ENCODE measurements around the gene GDAP1L1.

GDAP1L1 gene

DNA sequence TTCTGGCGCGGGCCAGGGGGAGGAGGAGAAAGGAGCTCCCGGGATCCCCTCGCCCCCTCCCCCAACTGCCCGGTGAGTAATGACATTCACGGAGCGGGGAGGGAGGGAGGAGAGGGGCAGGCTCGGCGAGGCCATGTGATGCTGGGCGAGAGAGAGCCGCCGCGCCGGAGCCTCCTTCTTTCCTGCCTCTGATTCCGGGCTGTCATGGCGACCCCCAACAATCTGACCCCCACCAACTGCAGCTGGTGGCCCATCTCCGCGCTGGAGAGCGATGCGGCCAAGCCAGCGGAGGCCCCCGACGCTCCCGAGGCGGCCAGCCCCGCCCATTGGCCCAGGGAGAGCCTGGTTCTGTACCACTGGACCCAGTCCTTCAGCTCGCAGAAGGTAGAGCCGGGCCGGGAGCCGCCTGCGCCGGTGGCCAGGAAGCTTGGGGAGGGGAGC is at the start of gene GDAP1L1:
TSS of gene GDAP1L1 (plus strand) at position 178 of the 441 bp plus-strand sequence. CDS start at position 205, 27 bp downstream.
- no peak for DNase-seq (ENCODE audit: low spot score)

DNA sequence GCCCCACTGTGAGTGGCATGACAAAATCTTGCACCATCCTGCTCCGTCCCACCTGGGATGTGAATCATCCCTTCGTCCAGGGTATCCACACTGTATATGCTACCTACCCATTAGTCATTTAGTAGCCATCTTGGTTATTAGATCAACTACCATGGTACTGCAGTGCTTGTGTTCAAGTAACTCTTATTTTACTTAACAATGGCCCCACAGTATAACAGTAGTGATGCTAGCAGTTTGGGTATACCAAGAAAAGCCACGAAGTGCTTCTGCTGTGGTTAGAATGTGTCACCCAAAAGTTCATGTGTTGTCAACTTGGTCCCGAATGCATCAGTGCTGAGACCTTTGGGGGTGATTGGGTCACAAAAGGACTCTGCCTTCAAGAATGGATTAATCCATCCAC is 48.2 kb upstream of the GDAP1L1 start:
- no peak for DNase-seq (ENCODE audit: low spot score)

DNA sequence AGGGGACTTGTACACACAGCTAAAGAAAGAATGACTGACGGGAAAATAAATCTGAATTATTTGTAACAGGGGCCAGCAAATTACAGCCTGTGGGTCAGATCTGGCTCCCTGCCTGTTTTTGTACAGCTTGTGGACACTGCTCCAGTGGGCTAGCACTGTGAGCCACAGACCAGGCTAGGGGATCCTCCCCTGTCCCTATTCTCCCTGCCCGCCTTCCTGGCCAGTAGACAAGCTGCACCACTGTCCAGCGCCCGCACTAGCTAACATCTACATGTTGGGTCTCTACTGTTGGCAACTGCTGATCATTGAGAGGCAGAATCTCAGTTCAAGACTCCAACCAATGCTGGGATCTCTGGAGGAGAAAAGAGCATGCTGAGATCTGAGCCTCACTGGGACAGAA is 47.2 kb upstream of the GDAP1L1 start:
- no peak for DNase-seq (ENCODE audit: low spot score)

DNA sequence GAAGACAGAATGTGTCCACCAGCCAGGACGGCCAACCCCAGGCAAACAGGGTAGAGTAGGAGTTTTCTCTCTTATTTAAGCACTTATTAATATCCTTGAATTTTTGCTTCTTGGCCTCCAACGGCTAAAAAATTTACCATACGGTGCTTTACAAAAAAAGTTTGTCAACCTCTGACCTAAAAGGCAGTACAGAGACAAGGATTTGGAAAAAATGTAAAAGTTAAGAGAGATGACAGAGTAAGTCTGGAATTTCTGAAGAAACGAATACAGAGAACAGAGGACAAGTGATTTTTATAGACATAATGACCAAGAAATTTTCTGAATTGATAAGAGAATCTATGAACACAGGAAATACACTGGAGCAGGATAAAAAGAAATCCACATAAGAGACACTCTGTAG is 46.7 kb upstream of the GDAP1L1 start:
- no peak for DNase-seq (ENCODE audit: low spot score)

DNA sequence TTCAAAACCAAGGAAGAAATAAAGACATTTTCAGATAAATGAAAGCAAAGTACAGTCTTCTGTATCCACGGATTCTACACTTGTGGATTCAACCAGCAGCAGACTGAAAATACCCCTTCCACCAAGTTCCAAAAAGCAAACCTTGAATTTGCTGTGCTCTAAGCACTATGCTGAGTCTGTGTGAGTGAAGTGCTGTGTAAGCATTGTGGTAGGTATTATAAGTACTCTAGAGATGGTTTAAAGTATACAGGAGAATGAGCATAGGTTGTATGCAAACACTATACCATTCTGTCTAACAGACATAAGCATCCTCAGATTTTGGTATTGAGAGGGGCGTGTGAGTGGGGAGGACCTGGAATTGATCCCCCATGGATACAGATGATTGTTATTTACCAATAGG is 46.1 kb upstream of the GDAP1L1 start:
- DNase-seq (ENCODE audit: low spot score), result no peak

DNA sequence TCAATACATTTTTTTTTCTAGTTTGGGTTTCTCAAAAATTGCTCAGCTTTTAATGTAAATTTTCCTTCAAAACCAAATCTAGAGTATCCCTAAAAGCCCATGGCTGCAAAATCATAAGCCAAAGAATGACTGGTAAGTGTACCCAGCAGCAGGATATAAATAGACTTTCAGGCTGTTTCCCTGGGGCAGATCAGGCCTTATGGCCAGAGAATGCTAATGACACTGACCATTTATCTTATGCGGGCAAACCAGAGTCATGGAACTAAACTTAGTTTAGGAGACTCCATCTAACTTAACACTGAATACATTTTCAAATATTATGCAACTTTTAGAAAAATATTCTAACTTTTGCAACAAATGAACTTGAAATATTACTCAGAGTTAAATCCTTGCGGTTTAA is 43.9 kb upstream of the GDAP1L1 start:
- DNase-seq (ENCODE audit: low spot score), result no peak

DNA sequence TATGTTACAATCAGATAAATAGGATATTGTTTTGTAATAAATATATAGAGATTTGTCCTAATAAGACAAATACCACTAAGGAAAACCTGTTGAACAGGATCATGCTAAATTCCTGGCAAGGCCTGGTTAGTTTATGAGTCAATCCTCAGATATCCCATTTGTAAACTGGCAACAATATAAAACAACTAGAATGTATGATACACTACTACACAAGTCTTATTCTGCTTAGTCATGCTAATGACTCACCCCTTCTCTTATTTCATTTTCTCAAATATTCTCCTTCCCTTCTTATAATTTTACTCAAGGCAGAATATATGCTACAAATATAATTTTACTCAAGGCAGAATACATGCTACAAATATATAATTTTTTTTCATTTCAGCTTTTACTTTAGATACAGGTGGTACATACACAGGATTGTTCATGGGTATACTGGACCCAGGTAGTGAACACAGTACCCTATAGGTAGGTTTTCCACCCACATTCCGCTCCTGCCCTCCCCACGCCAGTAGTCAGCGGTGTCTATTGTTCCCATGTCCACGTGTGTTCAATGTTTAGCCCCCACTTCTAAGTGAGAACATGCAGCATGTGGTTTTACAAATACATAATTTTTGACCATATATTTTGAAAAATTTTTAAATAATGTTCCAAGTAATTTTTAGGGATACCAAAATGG is 42.8 kb upstream of the GDAP1L1 start:
- peak; percentile 89 for DNase-seq (ENCODE audit: low spot score)

DNA sequence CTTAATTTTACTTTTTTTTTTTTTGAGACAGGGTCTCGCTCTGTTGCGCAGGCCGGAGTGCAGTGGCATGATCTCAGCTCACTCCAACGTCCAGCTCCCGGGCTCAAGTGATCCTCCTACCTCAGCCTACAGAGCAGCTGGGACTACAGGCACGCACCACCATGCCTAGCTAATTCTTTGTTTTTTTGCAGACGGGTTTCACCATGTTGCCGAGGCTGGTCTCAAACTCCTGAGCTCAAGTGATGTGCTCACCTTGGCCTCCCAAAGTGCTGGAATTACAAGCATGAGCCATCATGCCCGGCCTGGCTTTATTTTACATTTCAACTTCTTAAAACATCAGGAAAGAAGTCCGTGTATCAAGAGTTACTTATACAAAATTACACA is 42.3 kb upstream of the GDAP1L1 start:
- DNase-seq (ENCODE audit: low spot score), result no peak

DNA sequence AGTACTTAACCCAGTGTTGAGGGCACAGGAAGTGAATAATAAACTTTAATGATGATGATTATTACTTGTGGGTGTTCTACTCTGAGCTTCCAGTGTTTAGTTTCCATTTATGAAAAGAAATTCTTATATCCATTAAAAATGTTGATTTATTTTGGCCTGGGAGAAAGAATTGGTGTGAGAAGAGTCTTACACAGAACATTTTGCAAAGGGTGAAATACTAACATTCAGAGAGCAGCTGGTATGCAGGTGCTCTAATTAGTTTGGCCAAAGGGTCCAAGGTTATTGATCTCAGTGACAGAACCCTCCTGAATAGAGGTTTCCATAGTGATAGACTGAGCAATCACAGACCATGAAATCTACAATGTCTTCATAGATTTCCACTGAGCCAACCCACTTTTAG is 41.0 kb upstream of the GDAP1L1 start:
- DNase-seq (ENCODE audit: low spot score), result no peak

DNA sequence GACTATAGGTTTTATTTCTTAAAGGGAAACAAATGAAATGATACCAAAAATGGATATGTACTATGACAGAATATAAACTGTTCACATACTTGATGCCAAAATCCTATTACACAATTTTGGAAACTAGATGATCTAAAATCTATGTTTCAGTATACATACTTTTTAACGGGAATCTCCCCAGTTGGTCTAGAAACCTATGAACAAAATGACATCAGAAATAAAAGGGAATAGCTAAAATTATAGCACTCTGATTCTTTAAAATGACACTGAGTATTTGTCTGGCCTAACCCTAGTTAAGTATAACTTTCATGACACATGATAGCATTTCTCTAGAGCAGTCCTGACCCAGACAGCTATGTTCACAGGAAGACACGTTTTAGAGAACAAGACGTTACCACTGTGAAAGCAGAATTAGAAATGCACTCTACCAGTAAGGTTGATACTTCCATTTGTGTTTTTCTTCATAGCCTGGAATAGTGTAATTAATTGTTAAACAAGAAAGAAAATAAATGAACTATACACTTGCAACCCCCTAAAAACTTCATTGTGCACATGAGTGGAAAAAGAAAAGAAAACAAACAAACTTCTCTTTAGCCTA is 39.9 kb upstream of the GDAP1L1 start:
- no peak for DNase-seq (ENCODE audit: low spot score)

DNA sequence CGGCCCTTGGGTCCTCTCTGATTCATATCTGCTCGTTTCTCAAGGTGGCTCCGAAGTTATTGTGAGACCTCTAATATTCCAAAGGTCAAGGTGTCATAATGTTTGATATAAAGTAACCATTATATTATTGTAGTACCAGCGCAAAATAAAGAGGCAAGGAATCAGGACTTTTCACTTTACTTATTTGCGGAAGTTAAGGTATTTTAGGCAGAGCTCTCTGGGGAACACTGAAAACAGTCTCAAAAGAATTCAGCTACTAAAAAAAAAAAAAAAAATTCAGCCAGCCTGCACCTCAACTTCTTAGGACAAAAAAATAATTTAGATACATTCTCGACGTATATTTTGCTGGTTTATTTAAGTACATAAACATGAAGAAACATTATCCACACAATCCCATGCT is 38.9 kb upstream of the GDAP1L1 start:
- DNase-seq (ENCODE audit: low spot score), result no peak

DNA sequence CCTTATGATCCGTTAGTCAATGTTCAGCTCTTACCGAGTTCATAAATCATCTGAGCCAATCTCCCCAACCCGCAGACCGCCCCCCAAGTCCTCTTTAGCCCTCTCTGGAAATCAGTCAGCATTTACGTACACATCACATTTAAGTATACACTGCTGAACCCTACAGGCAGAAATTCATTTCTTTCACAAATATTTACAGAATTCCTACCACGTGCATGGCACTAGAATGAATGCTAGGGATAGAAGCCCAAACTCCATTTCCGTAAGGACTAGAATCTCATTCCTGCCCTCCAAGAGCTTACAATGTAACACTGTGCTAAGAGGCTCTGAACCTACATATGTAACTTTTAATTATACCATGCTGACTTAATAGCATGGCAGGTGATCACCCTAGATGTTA is 38.3 kb upstream of the GDAP1L1 start:
- DNase-seq (ENCODE audit: low spot score), result no peak

DNA sequence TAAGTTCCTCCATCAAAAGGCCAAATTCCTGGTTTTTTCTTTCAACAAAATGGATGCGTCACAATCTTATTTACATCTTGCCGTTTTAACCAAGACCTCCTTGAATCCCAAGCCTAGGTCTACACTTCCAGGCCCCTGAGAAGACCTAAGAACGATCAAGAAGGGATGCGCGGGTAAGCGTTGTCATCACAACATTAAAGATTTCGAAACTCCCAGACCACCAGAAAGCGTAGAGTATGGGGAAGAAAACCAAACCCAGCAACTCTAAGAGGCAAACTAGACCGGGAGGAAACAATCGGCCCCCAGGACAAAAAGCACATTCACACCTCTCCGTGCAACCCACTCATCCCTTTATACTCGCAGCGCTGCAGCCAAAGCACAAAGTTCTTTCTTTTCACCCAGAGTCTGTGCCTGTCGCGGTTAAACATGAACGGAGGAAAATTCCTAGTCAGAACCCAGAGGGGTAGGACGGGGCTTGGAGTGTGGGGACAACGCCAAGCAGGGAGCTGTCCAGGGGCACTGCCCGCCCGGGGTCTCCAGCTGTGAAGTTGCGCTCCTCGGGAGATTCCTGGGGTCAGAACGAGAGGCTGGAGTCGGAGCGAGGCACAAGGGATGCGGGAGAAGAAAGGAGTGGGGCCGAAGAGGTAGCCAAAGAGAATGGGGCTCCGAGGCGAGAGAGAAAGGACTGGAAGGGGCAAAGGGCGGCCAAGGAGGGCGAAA is 37.3 kb upstream of the GDAP1L1 start:
- DNase-seq (ENCODE audit: low spot score), result no peak

DNA sequence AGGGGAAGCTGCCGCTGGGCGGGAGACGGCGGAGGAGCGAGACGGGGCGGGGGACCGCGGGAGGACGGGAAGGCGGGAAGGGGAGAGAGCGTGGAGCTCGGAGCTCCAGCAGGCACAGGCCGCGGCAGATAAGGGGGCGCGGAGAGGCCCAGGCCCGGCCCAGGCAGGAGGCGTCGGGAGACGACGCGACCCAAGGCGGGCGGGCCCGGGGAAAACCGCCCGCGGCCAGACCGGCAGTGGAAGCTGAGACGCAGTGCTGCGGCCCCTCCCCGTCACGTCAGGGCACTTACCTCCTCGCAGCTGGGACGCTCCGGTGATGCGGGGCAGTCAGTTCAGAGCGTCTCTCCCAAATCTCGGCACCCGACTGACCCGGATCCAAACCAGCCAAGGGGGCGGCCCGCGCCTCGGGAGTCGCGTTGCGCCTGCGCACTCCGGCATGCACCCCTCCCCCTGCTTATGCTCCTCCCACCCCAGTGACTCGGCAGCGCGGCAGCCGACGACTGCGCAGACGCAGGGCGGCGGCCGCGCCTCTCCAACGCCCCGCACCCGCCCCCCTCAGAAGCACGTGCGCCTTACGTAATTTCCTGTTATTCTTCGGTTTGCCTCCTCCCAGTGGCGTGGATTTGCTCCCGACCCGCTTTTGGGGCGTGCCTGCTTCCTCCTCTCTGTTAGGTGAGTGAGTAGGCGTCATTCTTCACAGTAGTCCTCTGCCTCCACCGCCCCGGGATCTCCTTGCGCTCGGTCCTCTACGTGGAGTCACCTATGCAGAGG is 36.5 kb upstream of the GDAP1L1 start, which contains the start of gene OSER1:
TSS of gene OSER1 (minus strand) at position 366 of the 771 bp plus-strand sequence. CDS start 3,814 bp downstream, outside the sequence.
- peak; percentile 97 for DNase-seq (ENCODE audit: low spot score)

DNA sequence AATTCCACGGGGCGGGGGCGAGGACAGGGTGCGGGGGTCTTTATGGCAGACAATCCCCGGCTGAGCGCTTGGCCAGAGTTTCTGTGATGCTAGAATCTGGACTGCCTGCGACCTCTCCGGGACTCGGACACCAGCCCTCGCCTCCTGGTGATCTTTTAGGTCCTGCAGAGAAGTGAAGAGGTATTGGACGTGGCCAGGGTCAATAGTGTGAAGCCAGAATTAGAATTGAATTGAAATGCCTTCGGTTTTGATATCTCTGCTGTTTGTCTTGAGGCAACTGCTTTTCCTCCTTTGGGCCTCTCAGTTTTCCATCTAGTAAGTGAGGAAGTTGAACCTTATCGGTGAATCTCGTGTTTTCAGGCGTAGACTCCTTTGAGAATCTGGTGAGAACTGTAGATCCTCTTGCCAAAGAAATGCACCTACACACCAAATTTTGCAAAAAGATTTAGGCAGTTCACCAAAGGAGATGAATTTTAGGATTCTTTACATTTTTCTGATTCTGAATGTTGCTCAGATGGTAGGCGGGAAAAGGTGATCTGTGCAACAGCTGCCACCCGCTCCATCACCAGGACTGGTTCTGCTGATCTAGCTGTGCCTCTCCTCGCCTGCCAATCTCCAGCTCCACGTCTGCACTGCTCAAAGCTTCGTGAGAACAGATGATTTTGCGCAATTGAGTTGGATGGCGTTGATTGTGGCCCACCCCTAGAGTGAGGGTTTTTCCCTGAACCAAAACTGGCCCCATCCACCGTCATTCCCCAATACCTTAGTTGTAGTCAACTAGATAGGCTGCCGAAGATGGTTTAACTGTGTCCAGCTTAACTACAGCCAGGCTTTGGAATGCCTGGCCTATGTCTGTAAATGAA is 35.7 kb upstream of the GDAP1L1 start:
- no peak for DNase-seq (ENCODE audit: low spot score)

DNA sequence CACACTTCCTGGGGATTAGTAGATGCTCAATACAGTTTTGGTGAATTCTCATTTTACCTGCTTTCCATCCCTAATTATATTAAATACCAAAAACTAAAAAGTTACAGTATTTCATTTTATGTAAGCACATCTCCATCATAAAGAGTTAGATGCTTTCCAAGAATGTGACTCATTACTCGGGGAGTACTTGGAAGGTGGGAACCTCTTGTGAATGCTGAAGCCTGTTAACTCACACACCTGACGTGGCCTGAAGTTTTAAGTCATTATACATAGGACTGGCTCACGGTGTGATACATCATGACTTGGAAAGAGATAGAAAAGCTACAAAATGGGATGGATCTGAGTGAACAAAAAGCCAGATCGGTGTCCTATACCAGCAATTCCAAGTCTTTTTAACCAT is 34.3 kb upstream of the GDAP1L1 start:
- DNase-seq (ENCODE audit: low spot score), result no peak

DNA sequence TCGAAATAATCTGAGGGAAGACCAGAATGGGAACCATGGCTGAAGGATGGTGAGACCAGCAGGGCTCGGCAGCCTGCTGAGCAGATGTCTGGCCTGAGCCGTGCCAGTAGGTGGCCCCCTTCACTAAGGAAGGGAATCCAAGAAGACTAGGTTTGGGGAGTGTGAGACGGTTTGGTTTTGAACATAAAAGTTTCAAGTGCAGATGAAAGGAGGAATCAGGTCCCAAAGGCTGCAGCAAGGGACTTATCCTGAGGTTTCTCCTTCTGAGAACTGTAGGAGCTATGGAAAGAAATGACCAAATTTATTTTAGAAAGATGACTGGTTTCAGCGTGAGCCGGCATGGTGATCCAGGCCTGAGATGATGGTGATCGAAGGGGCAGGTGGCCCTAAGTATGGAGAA is 32.0 kb upstream of the GDAP1L1 start:
- peak; percentile 51 for DNase-seq (ENCODE audit: low spot score)

DNA sequence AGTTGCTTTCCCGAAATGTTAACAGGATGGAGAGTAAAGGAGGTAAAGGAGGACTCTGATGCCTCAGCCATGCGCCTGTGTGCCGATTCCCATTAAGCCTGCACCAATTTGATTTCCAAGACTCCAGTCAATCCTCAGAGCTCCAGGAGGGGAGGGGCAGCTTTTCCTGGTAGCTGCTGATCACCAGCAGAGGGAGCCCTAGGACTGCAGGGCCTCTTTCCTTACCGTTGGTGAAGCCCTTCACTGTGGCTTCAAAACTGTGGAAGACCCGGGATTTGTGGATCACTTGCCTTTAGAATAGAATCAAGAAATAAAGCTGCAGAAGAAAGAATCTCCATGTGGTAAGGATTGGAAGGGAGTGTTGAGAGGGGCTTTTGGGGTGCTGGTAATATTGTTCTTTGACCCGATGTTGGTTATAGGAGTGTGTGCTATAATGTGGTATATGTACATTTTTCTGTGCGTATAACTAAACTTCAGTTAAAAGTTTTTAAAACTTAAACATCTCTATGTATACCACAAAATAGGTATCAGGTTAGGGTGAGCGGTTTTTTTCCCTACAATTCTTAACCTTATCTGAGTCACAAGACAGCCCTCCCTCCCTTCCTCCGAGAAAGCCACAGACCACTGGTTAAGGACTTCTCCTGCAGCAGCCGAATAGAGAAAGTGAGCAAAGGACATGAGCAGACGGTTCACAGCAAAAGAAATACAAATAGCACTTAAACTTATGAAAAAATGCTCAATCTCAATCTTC is 29.6 kb upstream of the GDAP1L1 start:
- DNase-seq (ENCODE audit: low spot score), result peak; percentile 78

DNA sequence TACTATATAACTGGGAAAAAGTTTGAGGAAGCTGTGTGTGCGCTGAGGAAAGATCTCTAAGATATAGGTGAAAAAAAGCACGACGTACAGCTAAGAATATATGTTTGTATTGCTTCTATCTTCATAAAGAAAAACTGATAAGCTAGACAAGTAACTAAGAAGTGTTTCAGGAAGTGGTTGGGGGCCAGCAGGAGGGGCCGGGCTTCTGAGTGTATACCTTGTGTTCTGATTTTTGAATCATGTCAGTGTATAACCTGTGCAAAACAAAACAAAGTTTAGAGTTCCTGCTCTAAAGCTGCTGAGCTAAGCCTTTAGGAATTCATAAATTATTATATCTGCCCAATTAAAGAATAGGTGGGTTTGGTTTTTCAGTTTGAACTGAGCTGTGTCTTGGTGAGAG is 28.7 kb upstream of the GDAP1L1 start:
- no peak for DNase-seq (ENCODE audit: low spot score)

DNA sequence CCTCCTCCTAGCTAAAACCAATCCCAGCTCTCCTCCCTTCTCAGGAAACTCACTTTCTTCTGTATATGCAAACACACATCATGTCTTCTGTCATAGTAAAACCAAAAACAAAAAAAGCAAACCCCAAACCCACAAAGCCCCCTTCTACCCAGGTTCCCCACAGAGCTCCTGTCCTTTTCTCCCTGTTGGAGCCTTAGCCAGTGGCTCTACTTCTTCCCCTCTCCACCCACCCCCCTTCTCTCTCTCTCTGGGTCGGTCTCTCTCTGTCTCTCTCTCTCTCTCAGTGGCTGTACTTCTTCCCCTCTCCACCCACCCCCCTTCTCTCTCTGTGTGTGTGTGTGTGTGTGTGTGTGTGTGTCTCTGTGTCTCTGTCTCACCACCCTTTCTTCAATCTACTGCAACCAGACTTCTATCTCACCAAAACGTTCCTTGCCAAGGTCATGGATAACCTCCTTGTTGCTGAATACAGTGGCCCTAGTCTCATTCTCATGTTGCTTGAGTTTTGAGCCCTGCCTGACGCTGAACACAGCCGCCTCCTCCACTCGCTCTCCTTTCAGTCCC is 27.9 kb upstream of the GDAP1L1 start:
- no peak for DNase-seq (ENCODE audit: low spot score)
